ENCODE data around the gene ELP1. TPM values are rescaled to one million over a fixed set of nuclear protein-coding genes. Genes with fewer than 3 reads are reported as not detected.
"Not testable (repeated sequence)": the region's sequence is repeated elsewhere in the genome, so short reads cannot be mapped to it uniquely, and the experiment has no call there.

Gene ELP1
- total RNA-seq, 1 experiment from 2014 or later, result 27.9 TPM

DNA sequence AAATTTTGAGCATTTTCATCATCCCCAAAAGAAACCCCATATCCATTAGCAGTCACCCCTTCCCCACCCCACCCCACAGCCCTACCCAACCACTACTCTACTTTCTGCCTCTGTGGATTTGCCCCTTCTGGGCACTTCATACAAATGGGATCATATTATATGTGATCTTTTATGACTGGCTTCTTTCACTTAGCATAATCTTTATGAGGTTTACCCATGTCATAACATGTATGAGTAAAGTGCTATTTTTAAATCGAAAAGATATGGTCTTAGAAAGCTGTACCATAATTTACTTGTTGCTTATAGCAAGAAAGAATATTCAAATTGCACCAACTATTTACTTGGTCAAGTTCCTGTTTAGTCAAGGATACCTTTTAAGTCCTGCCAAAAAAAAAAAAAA lies 12.7 kb downstream of the ELP1 start:
- no peaks in the 10 kb centered on the region for H3K9me3 Mint-ChIP-seq
- ATAC-seq (no peak), DNase-seq (ENCODE audit: low spot score) (no peak)
- H3K4me1 Mint-ChIP-seq, result no peaks in the 10 kb centered on the region
- no peaks in the 10 kb centered on the region for H3K27me3 Mint-ChIP-seq (ENCODE audit: low read depth)
- CTCF ChIA-PET, result no interaction called here
- POLR2A ChIA-PET, result no interaction called here
- H3K36me3 Mint-ChIP-seq, result peaks cover 53% of the 10 kb centered on the region
- H3K4me3 Mint-ChIP-seq, result no peak overlapping the region
- no peak overlapping the region for H3K27ac Mint-ChIP-seq
- TF ChIP-seq, protein P1, sequence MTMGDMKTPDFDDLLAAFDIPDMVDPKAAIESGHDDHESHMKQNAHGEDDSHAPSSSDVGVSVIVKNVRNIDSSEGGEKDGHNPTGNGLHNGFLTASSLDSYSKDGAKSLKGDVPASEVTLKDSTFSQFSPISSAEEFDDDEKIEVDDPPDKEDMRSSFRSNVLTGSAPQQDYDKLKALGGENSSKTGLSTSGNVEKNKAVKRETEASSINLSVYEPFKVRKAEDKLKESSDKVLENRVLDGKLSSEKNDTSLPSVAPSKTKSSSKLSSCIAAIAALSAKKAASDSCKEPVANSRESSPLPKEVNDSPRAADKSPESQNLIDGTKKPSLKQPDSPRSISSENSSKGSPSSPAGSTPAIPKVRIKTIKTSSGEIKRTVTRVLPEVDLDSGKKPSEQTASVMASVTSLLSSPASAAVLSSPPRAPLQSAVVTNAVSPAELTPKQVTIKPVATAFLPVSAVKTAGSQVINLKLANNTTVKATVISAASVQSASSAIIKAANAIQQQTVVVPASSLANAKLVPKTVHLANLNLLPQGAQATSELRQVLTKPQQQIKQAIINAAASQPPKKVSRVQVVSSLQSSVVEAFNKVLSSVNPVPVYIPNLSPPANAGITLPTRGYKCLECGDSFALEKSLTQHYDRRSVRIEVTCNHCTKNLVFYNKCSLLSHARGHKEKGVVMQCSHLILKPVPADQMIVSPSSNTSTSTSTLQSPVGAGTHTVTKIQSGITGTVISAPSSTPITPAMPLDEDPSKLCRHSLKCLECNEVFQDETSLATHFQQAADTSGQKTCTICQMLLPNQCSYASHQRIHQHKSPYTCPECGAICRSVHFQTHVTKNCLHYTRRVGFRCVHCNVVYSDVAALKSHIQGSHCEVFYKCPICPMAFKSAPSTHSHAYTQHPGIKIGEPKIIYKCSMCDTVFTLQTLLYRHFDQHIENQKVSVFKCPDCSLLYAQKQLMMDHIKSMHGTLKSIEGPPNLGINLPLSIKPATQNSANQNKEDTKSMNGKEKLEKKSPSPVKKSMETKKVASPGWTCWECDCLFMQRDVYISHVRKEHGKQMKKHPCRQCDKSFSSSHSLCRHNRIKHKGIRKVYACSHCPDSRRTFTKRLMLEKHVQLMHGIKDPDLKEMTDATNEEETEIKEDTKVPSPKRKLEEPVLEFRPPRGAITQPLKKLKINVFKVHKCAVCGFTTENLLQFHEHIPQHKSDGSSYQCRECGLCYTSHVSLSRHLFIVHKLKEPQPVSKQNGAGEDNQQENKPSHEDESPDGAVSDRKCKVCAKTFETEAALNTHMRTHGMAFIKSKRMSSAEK (CRISPR knock-in tag; IDR thresholded peaks at IDR 0.05; ENCODE audit: borderline replicate concordance), result no peak
- TF ChIP-seq, protein P2, sequence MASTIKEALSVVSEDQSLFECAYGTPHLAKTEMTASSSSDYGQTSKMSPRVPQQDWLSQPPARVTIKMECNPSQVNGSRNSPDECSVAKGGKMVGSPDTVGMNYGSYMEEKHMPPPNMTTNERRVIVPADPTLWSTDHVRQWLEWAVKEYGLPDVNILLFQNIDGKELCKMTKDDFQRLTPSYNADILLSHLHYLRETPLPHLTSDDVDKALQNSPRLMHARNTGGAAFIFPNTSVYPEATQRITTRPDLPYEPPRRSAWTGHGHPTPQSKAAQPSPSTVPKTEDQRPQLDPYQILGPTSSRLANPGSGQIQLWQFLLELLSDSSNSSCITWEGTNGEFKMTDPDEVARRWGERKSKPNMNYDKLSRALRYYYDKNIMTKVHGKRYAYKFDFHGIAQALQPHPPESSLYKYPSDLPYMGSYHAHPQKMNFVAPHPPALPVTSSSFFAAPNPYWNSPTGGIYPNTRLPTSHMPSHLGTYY (CRISPR knock-in tag; IDR thresholded peaks at IDR 0.05), result no peak
- TF ChIP-seq USF1 (CRISPR knock-in tag; IDR thresholded peaks at IDR 0.05) (no peak), NFE2L1 (CRISPR knock-in tag; IDR thresholded peaks at IDR 0.05) (no peak), SMAD4 (CRISPR knock-in tag; IDR thresholded peaks at IDR 0.05) (no peak)

DNA sequence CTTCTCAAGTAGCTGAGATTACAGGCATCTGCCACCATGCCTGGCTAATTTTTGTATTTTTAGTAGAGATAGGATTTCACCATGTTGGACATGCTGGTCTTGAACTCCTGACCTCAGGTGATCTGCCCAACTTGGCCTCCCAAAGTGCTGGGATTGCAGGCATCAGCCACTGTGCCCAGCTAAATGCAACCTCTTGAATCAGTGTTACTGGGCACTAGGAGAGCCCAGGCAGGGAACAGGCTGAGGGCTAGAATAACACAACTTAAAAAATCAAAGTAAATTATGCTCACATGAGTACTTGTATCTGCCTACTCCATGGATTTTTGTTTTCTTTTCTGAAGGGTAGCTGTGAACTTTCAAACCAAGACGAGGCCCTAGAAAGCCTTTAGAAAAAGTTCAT lies 13.5 kb downstream of the ELP1 start:
- H3K27ac Mint-ChIP-seq; H3K9me3 Mint-ChIP-seq; DNase-seq (ENCODE audit: low spot score); H3K4me3 Mint-ChIP-seq; ATAC-seq; POLR2A ChIA-PET; H3K27me3 Mint-ChIP-seq (ENCODE audit: low read depth); CTCF ChIA-PET; H3K4me1 Mint-ChIP-seq: not testable (repeated sequence)
- H3K36me3 Mint-ChIP-seq, result peaks cover 52% of the 10 kb centered on the region

GRCh38 chr9:108919517-108919916 lies 14.4 kb downstream of the ELP1 start:
- peaks cover 51% of the 10 kb centered on the region for H3K36me3 Mint-ChIP-seq
- H3K4me1 Mint-ChIP-seq, result no peaks in the 10 kb centered on the region
- H3K27me3 Mint-ChIP-seq (ENCODE audit: low read depth), result no peaks in the 10 kb centered on the region
- TF ChIP-seq ATF1 (CRISPR knock-in tag; IDR thresholded peaks at IDR 0.05) (no peak), ATF3 (CRISPR knock-in tag; conservative IDR thresholded peaks at IDR 0.05) (no peak), GABPB1 (CRISPR knock-in tag; IDR thresholded peaks at IDR 0.05) (peak; percentile 21; the same call in 1 of the 2 replicates)
- ChIA-PET CTCF (no interaction called here), POLR2A (interaction anchor here (0.6 kb wide), 1 partner anchor 34 kb away, joined by 6 read pairs; no protein-coding TSS in a partner anchor)
- H3K9me3 Mint-ChIP-seq, result no peaks in the 10 kb centered on the region
- no peak for DNase-seq (ENCODE audit: low spot score)
- no peak for ATAC-seq
- H3K4me3 Mint-ChIP-seq, result no peak overlapping the region
- no peak overlapping the region for H3K27ac Mint-ChIP-seq

- H3K27me3 Mint-ChIP-seq (ENCODE audit: low read depth), result no peaks in the 10 kb centered on the region
- ATAC-seq (no peak), DNase-seq (ENCODE audit: low spot score) (no peak)
- ChIA-PET POLR2A (no interaction called here), CTCF (no interaction called here)
- no peak overlapping the region for H3K4me3 Mint-ChIP-seq
- H3K4me1 Mint-ChIP-seq, result no peaks in the 10 kb centered on the region
- no peak for TF ChIP-seq NR2C2 (CRISPR knock-in tag; IDR thresholded peaks at IDR 0.05)
- no peak overlapping the region for H3K27ac Mint-ChIP-seq
- H3K9me3 Mint-ChIP-seq, result no peaks in the 10 kb centered on the region
- H3K36me3 Mint-ChIP-seq, result peaks cover 47% of the 10 kb centered on the region
Measured at GRCh38 chr9:108913391-108913790, 20.5 kb downstream of the ELP1 start.

- CTCF ChIA-PET, result no interaction called here
- Mint-ChIP-seq H3K9me3 (no peaks in the 10 kb centered on the region), H3K27ac (peak overlapping the region; percentile 32; the same call in 1 of the 2 replicates), H3K36me3 (peaks cover 43% of the 10 kb centered on the region), H3K27me3 (ENCODE audit: low read depth) (no peaks in the 10 kb centered on the region), H3K4me3 (no peak overlapping the region), H3K4me1 (no peaks in the 10 kb centered on the region)
- no peak for ATAC-seq
- POLR2A ChIA-PET, result no interaction called here
- DNase-seq (ENCODE audit: low spot score), result no peak
- TF ChIP-seq ATF3 (CRISPR knock-in tag; conservative IDR thresholded peaks at IDR 0.05), result no peak
- TF ChIP-seq, protein P3, sequence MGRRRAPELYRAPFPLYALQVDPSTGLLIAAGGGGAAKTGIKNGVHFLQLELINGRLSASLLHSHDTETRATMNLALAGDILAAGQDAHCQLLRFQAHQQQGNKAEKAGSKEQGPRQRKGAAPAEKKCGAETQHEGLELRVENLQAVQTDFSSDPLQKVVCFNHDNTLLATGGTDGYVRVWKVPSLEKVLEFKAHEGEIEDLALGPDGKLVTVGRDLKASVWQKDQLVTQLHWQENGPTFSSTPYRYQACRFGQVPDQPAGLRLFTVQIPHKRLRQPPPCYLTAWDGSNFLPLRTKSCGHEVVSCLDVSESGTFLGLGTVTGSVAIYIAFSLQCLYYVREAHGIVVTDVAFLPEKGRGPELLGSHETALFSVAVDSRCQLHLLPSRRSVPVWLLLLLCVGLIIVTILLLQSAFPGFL (CRISPR knock-in tag; IDR thresholded peaks at IDR 0.05; ENCODE audit: borderline replicate concordance), result no peak
- TF ChIP-seq MLX (CRISPR knock-in tag; IDR thresholded peaks at IDR 0.05), result no peak
- no peak for TF ChIP-seq NR2C2 (CRISPR knock-in tag; IDR thresholded peaks at IDR 0.05)
- TF ChIP-seq ZSCAN18 (CRISPR knock-in tag; IDR thresholded peaks at IDR 0.05), result no peak
- no peak for TF ChIP-seq NFATC4 (CRISPR knock-in tag; IDR thresholded peaks at IDR 0.05)
- TF ChIP-seq E2F4 (CRISPR knock-in tag; IDR thresholded peaks at IDR 0.05; ENCODE audit: borderline replicate concordance, low read depth), result no peak
Measured at GRCh38 chr9:108911820-108912219, 22.1 kb downstream of the ELP1 start.

All from WTC11 (cell line).